ENCODE measurements around the gene KCNA10.

Gene KCNA10

DNA sequence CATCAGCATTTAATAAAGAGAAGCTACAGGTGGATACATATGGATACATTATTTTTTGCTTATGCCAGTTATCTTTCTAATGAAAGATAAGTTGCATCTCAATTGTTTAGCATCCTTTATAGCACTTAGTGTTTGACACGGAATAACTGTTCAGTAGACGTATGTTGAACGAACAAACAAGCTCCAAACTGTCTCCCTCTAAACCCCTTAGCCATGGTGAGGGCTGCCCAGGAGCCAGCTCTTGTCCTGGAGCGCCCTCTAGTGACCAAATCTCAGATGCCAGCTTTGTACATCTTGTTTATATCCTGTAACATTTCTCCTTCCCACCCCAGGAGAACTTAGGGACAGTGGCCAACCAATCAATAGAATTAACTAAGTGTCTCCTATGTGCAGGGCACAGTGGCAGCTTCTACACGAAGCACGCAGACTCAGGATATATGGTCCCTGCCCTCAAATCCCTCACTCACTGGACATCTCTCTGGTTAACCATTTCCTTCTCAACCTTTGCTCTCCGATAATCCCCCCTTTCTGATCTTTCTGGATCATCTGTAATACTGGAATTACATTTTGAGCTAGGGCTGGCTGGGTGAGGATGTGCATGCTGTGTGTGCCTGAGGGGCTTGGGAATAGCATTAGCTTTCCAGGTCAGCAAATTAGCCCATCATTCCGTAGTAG is 22.9 kb downstream of the KCNA10 start:
- peak; percentile 77 for DNase-seq (ENCODE audit: low spot score)

DNA sequence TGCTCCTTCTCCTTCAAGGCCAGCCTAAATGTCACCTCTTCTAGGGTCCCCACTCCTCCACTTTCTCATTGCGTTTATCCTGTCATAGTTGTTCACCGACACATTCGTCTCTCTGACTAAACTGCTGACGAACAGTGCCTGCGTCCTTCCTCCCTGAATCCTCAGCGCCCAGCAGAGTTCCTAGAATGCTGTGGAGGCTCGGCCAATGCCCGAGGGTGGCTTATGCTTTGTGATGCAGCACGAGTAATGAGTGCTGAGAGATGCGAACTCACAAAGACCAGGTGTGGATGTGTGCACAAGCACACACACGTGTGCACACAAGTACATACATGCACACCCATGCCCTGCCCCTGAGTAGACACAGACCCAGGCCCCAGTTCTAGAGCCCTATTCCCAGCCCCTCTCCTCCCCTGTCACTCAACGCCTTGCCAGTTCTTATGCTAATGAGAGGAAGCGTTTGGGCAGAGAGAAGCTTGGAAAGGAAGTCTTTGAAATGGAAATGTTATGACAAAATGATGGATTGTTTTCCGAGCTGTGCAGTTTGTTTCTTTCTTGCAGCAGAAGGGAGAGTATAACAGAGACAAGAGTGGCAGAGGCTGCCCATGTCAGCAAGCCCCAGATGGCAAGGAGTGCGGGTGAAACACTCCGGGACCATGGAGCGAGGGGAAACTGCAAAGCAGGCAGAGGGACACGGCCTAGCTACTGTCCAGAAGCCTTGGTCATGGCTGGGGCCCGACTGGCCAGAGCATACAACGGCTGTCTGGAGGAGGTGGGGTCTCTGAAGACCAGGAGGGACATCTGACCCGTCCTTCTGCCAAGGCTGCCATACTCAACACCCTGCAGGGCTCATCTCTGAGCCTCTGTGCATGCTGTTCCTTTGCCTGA is 24.2 kb downstream of the KCNA10 start:
- no peak for DNase-seq (ENCODE audit: low spot score)

DNA sequence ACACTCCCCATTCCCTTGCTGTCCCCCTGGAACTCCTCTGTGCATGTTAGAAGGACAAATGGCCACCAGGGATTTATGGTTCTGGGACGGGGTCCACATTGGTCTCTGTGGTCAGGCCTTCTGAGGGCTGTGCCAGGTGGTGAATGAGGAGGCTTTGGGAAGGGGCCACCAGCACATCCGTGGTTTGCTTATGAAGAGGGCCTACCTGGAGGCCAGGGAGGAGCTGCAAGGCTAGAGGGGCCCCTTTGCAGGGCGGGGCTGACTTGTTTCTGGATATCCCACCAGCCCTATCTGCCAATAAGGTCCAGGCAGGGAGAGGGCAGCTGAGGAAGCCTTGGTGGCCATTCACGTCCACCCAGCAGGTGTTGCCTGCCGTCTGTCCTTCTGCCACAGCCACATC is 24.9 kb downstream of the KCNA10 start:
- DNase-seq (ENCODE audit: low spot score): no peak

DNA sequence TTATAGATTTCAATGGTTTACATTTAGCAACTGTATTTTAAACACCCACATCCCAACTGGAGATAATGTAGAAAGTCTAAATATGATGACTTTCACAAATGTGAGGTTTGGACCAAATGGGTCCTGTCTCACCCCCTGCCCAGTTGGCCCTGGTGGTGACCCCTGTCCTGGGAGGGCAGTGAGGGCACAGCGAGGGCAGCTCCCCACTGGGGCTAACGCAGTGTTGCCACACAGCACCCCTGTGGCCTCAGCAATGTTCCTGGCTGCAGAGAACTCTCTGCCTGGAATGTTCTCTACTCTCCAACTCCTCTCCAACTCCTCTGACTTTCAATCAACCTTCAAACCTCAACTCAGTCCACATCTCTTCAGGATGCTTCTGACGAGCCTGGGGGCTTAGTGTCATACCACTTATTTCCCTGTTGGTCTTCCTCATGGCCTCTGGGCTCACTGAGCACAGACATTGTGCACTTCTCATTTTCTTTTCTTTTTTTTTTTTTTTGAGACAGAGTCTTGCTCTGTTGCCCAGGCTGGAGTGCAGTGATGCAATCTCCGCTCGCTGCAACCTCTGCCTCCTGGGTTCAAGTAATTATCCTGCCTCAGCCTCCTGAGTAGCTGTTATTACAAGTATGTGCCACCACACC is 25.8 kb downstream of the KCNA10 start:
- no peak for DNase-seq (ENCODE audit: low spot score)

DNA sequence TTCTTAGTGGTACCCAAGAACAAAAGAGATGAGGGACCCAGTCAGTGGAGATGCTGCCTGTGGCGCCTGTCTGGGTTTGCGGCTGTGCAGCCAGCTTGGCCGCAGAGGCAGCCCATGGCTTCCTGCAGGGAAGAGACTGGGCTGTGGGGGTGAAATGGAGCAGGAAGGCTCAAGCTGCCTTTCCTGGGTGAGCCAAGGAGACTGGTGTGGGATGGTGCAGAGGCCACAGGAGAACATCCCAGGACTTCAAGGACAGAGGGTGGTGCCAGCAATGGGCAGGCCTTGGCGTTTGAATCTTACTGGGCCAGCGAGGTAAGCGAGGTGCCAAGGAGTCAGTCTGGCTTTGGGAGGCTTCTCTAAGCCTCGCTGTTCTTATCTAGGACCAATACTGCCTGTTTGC is 26.4 kb downstream of the KCNA10 start:
- DNase-seq (ENCODE audit: low spot score): no peak

DNA sequence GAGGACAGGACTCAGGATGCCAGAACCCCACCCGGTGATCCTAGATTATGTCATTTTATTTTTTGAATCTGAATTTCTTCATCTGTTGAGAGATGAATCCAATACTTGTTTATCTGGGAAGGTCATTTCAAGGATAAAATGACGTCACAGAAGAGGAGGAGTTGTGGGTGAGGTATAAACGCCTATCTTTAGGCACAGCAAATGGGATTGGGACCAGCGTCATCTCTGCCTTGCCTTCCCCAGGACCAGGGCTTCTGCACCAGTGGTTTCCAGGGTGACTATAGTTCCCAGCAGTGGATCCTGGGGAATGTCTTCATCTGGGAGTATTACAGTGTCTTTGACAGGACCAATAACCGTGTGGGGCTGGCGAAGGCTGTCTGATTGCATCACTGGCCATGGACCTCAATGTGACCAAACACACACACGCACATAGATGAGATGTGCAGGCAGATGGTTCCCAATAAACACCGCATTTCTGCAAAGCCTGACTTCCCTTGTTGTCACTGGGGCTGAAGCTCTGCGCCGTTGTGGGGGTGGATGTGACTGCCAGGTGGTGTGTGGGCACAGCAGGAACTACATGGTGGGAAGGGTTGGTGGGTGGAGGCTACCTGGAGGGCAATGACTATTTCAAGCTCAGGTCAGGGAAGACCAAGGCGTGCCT is 28.1 kb downstream of the KCNA10 start:
- no peak for DNase-seq (ENCODE audit: low spot score)

DNA sequence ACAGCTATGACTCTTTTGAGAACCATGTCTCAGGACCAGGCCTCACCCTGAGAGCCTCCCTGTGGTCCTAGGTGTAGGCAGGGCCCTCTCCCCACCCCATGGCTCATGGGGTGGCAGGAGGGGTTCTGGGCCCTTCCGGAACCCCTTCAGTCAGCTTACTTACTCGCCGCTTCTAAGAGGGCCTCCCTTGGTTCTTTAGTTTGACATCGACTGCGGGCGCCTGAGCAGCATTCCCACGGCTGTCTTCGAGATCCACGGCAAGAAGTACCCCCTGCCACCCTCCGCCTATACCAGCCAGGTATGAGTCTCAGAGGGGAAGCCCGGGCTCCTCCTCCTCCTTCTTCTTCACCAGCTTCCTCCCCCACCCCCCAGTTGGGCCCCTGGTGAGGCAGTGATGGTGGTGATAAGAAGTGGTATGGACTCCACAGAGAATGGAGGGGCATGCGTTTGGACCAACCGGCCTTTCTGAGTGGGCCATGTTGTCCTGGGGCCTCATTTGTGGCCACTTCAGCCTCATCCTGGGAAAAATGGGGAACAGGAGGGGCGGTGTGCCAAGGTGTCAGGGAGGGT is 28.9 kb downstream of the KCNA10 start:
- DNase-seq (ENCODE audit: low spot score): no peak

DNA sequence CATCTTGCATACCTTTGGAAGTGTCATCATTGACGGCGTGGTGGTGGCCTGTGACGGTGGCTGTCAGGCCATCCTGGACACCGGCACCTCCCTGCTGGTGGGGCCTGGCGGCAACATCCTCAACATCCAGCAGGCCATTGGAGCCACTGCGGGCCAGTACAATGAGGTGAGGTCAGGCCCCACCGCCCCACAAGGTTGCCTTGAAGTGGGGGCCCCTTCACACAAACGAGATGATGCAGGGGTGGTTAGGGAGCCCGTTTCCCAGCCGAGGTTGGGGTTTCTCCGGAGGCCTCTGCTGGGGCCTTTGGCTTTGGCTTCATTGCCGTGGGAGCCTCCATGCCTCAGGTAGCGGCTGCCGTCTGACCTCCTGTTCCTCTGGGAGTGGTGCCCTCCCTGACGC is 29.6 kb downstream of the KCNA10 start:
- DNase-seq (ENCODE audit: low spot score): no peak

DNA sequence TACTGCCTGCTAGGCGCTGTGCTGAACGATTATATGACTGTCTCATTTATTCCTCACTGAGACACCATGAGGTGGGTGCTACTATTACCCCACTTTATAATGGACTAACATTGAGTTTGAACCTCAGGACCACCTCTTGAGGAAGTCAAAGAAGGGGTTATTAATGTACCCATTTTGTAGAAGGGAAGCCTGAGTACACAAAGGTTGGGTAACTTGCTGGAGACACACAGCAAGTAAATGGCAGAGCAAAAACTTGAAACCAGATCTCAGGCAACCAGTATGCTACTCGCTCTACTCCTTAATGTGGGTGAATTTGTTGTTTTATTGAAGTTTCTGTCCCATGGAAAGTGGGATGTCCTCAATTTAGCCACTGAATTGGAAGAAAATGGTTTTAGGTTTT is 30.1 kb downstream of the KCNA10 start:
- DNase-seq (ENCODE audit: low spot score): no peak

DNA sequence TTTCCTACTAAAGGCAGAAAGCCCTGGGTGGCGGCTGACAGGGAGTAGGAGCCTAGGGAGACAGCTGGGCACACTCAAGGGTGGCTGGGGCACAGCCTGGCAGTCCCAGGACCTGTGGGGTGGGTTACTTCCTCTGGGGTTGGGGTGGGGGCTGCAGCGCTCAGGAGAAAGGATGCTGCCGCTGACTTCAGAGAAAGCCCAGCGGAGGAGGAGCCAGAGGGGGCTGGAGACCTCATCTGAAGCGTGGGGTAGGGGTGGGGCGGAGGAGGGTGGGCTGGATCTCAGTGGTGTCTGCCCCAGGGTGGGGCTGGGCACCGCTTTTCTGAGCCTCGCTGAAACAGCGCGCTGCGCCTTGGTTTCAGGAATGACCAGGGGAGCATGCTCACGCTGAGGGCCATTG is 30.8 kb downstream of the KCNA10 start:
- DNase-seq (ENCODE audit: low spot score): no peak

DNA sequence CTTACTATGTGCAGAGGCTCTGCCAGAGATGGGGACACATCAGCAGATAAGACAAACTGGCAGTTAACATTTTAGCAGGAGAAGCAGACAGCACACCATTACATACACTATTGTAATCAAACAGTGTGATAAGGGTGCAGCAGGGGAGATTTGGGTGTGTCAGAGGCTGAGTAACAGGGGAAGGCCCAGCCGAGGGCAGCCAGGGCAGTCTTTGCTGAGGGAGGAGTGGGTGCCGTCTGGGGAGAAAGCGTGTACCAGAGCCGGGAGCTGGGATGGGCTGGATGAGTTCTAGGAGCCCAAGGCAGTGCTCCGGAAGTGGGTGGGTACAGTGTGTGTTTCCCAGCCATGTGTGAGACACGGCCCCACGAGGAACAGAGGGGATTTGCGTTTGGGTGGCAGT is 31.2 kb downstream of the KCNA10 start:
- DNase-seq (ENCODE audit: low spot score): no peak

DNA sequence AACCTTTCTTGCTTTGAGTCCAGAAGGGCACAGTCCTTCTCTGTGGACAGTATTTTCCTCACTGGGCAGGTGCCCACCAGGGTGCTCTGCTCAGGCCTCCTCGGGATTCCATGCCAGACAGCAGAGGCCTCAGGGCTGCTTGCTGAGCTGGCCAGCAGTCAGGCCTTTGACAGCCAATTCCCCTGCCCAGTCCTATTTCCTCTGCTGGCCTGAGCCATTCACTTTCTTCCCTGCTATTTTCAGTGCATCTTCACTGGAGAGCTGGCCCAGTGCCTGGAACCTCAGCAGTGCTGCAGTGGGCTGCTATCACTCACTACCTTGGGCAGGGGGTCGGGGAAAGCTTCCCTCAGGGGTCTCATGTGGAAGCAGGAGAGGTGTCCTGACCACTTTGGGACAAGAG is 33.2 kb downstream of the KCNA10 start:
- DNase-seq (ENCODE audit: low spot score): no peak

DNA sequence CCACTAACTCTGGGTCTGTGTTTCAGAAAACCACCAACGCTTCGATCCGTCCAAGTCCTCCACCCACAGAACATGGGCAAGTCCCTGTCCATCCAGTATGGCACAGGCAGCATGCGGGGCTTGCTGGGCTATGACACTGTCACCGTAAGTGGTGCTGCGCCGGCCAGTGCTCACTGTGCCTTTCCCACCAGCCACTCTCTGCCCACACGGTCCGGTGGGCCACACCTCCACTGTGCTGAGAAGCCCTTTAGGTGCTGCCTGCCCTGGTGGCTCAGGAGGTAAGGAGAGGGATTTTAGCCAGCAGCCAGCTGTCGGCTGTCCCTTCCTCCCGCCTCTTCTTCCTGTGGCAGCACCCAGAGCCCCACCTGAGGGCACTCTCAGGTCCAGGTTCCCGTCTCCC is 34.2 kb downstream of the KCNA10 start:
- no peak for DNase-seq (ENCODE audit: low spot score)

DNA sequence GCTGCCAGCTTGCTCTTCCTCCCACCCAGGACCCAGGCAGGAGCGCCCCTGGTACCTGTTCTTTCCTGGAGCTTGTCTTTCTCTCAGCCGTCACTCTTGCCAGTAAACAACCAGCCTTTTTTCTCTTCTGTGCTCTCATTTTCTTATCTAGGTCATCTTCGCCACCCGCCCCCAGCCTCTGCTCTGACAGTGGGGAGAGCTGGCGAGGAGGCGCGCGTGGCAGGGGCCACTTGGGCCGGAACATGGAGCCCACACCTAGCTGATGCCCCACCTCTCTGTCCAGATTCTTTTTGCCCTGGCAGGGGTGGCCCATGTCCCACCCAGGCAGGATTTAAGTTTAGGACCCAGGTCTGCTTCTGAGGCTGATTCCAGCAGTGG is 35.7 kb downstream of the KCNA10 start:
- no peak for DNase-seq (ENCODE audit: low spot score)

DNA sequence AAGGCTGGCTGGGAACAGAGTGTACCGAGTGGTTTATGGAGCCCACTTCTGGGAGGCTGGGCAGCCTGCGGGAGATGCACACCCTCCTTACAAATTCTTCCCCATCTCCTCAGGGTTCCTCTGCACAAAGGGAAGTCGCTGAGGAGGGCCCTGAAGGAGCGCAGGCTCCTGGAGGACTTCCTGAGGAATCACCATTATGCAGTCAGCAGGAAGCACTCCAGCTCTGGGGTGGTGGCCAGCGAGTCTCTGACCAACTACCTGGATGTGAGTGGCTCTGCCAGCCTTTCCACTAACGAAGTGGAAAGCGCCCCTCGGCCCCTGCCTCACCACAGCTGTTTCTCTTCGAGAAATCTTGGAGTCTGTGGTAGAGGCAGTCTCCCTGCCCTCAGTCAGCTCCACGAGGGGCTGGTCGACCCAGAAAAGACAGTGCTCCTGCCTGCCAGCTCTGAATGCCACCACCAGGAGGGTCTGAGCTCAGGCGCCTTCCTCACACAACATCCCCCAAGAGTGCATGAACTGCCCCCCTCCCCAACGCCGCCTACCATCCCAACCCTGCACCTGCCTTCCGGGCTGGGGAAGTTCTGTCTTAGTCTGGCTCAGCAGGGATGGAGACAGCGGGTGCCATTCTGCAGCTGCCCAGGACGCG is 36.2 kb downstream of the KCNA10 start:
- no peak for DNase-seq (ENCODE audit: low spot score)

DNA sequence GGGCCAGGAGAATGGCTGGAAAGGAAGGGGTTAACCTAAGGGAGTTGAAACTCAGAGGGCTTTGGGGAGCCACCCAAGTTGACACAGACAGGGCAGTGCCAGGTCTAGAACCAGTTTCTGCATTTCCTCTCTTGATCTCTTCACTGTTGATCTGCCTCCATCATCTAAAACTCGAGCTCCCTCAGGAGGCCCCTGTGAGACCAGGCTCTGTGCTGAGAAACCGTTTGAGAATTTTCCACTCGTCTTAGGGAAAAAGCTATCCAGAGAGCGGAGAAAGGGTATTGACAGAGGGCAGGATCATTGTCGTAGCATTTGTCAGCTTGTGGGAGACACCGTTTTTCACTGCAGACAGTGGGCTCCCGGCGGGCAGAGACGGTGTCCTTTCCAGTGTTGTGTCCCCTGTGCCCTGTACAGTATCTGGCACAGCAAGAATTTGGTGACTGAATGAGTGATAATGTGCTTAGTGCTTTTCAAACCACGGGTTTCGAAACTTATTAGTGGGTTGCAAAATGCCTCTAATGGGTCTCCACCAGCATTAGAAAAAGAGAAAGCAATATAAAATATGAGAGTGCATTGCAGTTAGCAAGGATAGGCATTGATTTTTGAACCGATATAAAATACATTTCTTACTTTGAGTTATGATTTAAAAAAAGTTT is 36.9 kb downstream of the KCNA10 start:
- no peak for DNase-seq (ENCODE audit: low spot score)

DNA sequence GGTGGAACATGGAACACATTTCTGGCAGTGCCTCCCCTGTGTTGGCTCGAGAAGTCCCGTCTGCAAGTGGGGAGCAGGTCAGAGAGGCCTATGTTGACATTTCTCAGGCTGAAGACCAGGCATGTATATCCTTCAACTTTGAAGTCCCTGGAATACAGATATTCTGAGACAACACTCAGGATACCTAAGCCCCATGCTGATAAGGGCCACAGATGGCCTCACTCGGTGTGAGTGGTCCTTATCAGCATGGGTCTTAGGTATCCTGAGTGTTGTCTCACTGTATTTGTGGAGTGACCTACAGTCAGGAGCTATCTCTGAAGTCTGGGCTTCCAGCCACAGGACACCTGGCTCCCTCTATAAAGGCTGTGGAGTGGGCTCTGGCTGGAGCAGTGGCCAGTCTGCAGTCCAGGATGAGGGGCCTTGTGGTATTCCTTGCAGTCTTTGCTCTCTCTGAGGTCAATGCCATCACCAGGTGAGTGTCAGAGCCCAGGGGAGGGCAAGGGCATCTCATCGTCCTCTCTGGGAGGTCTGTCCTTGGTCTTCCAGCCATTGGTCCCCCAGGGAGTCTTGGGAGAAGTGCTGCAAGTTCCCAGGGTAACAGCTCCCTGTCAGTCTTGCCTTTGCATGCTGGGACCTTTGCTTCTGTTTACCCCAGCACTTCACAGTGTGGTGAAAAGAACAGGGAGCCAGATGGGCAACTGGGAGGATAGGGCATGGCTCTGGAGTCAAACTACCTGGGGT is 38.4 kb downstream of the KCNA10 start:
- DNase-seq (ENCODE audit: low spot score): no peak

DNA sequence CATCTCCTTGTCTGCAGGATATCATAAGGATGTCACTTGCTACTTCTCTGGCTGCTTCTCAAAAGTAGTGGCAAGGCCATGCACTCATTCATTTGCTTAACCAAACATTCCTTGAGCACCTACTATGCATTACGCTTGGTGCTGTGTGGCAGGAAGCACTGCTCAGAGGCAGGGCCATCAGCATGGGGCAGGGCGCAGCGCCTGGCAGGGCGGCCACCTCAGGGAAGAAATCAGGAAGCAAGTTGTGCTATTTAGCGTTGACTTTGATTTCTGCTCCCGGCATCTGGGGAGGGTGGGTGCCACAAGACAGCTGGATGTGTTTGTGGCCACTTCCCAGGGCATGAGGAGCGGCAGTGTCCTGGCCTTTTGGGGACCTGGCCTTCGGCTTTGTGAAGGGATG is 40.1 kb downstream of the KCNA10 start:
- DNase-seq (ENCODE audit: low spot score): no peak

DNA sequence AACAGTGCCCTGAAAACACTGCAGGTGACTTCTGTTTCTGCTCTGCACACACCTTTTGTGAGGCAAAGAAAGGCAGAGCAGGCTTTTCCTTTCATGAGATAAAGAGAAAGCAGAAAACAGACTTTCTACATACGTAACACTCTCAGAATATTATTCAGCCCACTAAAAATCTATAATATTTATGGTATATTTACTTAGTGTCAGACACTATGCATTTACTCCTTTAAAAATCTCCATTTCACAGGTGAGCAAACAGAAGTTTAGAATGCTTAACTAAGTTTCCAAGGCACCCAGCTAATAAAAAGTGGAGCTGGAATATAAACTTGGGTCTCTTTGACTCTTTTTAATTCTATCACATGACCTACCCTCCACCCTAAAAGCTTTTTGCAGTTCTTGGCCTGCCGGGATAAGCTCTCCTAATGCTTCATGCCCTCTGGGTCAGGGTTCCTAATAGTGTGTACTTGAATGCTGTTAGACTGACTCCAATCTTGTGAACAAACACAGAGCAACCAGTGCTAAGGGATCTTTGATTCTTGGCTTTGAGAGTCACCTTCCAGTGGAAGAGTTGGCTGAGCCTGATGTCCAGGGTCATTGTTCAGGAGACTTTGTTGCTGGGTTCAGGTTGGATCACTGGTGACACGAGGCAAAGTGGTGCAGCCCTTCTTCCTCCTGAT is 40.9 kb downstream of the KCNA10 start:
- DNase-seq (ENCODE audit: low spot score): no peak

DNA sequence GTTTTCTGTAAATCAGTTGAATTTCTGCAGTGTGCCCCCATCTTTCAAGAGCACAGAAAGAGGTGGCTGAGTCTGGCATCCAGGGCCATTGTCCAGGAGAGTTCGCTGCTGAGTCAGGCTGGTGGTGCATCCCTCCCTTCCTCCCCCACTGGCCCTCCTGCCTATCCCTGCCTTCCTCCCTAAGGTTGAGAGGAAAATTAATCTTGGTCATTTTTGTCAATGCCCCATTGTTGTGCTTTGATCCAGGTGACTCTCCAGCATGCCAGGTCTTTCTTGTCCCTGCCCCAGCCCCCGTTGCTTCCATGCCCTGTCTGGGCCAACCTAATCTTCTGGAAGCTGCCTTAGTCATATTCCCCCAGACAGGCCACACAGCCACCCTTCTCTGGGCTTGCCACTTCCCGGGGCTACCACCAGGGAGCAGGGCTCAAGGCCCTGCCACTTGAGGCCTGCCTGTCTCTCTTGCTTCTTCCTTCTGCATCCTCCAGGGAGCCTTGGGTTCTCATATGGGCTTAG is 41.5 kb downstream of the KCNA10 start:
- DNase-seq (ENCODE audit: low spot score): peak; percentile 78

All from kidney tubule cell (primary cell).